GM18868 (cell line): ENCODE measurements around the gene ZFP92.

Source experiments
- ATAC-seq: cut with Tn5 transposase; IDR thresholded peaks from one replicate; pipeline ENCODE4 v1.9.1; 2021; ENCODE audit warnings: mild to moderate bottlenecking, moderate library complexity; ENCODE audit not compliant: unreplicated experiment

The ZFP92 gene, protein sequence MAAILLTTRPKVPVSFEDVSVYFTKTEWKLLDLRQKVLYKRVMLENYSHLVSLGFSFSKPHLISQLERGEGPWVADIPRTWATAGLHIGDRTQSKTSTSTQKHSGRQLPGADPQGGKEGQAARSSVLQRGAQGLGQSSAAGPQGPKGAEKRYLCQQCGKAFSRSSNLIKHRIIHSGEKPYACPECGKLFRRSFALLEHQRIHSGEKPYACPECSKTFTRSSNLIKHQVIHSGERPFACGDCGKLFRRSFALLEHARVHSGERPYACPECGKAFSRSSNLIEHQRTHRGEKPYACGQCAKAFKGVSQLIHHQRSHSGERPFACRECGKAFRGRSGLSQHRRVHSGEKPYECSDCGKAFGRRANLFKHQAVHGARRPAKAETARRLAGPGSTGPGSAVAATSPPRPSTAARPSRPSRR

GRCh38 chrX:153411255-153411987, at the start of gene ZFP92:
Gene ZFP92, plus strand, starts transcription at chrX:153411472. Its CDS starts 6,851 bp downstream, at chrX:153418323.
- peak; percentile 78 for ATAC-seq

- ATAC-seq, result no peak
Observed at GRCh38 chrX:153361781-153362397, 49.4 kb upstream of the ZFP92 start.

DNA sequence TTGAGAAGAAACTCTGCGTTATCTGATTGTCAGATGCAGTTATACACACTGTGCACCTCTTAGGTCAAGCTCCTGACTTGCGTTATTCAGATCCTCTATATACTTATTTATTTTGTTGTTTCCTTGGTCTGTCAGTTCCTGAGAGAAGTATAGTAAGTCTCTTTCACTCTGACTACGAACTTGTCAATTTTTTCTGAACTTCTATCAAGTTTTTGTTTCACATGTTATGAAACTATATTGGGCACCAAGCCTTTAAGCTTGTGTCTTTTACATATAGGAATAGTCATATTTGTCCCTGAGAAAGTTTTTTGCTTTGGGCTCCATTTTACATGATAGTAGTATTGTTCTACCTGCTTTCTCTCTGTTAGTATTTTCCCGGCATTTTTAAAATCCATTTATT, 45.6 kb upstream of the ZFP92 start:
- ATAC-seq, result no peak

- no peak for ATAC-seq
Observed at GRCh38 chrX:153366119-153366518, 45.2 kb upstream of the ZFP92 start.

DNA sequence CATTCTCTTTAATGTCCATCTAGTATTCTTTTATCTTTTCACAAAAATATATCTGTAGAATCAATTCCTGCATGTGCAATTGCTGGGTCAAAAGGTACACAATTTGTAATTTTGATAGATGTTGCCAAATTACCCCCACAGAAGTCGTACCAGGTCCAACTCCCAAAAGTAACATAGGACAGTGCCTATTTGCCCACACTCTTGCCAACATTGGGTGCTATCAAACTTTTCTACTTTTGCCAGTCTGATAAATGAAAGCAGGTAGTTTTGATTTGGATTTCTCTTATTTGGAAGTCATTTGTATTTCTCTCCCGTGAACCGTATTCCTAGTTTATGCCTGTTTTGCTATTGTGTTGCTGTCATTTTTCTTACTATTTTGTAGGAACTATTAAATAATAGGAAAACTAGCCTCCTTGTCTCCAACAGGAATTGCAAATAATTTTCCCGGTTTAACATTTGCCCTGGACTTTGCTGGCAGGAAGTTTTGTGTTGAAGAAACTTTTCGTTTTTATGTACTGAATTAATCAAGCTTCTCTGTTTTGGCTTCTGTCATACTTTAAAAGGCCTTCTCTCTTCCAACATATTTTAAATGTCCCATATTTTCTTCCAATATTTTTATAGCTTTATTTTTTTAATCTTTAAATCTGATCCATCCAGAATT, 44.3 kb upstream of the ZFP92 start:
- no peak for ATAC-seq

- no peak for ATAC-seq
Observed at GRCh38 chrX:153370293-153371055, 40.8 kb upstream of the ZFP92 start.

- ATAC-seq, result no peak
Observed at GRCh38 chrX:153371256-153371655, 40.0 kb upstream of the ZFP92 start.

DNA sequence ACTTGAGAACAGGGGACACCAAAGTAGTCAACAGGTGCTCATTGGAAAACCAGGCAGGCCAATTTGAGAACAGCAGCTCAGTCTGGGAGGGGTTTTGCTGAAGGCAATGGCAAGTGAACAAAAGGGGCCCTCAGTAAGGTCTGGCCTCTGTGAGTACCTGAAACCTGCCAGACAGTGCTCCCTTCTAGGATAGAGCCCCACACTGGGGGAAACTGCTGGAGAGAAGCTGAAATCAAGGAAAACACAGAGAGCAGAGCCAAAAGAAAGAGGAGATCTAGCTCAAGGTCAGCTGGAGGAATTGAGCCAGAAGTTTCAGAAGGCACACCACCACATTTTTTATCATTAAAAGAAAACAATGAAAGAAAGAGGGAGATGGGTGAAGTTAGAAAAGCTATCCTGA, 38.3 kb upstream of the ZFP92 start:
- no peak for ATAC-seq

DNA sequence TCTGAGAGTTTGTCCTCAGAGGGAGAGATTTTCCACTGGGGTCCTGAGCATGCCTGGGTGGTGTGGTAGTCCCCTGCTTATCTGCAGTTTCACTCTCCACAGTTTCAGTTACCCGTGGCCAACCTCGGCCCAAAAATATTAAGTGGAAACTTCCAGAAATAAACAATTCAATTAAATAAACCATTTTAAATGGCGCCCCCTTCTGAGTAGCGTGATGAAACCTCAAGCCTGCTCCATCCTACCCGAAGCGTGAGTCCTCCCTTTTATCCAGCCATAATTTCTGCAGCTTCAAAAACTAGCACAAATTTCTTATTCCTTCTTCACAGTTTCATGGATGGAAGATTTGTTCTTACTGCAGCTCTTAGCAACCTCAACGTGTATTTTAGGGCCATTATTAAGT, 36.8 kb upstream of the ZFP92 start:
- ATAC-seq, result no peak

DNA sequence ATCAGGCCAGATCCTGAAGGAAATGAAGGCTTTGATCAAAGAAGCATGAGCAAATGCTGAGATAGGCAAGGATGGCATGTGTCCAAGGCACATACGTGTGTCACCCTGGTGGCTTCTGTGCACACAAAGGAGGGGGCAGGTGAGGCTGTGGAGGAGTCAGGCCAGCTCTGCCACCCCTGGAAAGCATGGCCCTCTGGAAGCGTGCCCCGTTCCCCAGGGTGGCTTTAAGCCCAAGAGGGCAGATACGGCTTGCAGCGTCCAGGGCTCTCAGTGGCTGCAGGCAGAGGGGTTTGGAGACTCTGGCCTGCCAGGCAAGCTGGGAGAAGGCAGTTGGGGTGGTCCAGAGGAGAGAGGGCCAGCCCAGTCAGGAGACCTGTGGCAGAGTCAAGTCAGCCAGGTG, 35.7 kb upstream of the ZFP92 start:
- ATAC-seq, result no peak

DNA sequence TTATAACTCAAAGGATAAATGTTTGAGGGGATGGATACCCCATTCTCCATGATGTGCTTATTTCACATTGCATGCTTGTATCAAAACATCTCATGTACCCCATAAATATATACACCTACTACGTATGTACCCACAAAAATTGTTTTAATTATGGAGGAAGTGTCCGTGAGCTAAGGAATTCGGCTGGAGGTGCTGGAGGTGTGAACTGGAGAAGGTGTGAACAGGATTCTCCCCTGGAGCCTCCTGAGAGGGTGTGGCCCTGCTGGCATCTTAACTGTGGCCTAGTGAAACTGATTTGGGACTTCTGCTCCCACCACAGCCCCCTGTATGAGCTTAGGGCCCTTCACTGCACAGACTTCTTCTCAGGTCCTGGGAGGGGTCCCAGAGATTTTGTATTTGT, 33.5 kb upstream of the ZFP92 start:
- no peak for ATAC-seq

DNA sequence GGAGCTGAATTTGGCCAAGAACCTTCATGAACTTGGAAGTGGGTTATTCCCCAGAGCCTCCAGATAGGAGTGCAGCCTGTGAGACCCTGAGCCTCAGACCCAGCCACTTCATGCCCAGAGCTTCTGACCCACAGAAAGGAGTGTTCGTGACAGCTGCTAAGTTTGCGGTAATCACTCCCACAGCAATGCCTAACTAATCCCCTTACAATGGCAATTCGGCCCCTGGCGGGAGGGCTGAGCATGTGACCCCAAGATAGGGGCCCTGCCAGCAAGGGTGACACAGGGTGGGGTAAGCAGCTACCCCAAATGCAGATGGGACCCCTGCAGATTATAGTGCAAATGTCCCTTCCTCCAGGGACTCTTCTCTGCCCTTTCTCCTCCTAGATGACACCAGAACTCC, 32.7 kb upstream of the ZFP92 start:
- ATAC-seq, result no peak

DNA sequence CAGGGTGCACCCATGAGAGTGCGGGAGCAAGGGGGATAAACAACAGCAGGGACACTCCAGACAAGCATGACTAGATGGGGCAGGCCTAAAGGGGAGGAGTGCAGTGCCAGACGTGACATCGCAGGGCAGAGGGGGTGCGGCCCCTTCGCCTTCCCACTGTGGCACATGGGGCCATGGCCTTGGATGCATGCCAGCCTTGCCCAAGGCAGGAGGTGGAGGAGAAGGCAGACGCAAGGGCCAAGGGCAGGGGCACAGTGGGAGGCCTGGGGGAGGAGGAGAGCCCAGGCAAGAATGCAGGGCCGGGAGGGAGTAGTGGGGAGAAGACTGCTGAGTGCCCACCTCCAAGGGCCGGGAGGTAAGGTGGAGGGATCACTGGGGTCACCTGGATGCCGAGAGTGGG, 31.8 kb upstream of the ZFP92 start:
- ATAC-seq, result no peak

GRCh38 chrX:153379971-153380581, 31.2 kb upstream of the ZFP92 start:
- ATAC-seq, result no peak

- ATAC-seq, result no peak
Observed at GRCh38 chrX:153380691-153381090, 30.6 kb upstream of the ZFP92 start.

- ATAC-seq, result no peak
Observed at GRCh38 chrX:153381684-153382532, 29.4 kb upstream of the ZFP92 start.

DNA sequence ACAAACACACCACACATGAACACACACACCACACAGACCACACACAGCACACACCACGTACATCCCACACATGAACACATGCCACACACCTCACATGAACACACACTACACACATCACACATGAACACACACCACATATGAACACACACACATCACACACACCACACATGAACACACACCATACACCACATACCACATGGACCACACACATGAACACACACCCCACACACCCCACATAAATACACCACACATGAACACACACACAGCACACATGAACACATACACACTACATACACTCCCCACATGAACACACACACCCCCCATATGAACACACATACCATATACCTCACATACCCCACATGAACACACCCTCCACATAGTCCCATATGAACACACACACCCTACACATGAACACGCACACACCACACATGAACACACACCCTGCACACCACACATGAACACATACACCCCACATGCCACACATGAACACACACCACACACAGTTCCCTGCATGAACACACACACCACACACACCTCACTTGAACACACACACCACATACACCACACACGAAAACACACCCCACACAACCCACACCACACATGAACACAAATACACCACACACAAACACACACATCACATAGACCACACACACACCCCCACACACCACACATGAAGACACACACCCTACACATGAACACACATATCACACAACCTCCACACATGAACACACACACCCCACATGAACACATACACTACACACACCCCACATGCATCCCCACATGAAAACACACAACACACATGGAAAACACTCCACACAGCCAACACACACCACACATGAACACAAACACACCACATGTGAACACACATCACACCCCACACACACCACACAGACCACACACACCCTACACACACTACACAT, 28.4 kb upstream of the ZFP92 start:
- no peak for ATAC-seq

DNA sequence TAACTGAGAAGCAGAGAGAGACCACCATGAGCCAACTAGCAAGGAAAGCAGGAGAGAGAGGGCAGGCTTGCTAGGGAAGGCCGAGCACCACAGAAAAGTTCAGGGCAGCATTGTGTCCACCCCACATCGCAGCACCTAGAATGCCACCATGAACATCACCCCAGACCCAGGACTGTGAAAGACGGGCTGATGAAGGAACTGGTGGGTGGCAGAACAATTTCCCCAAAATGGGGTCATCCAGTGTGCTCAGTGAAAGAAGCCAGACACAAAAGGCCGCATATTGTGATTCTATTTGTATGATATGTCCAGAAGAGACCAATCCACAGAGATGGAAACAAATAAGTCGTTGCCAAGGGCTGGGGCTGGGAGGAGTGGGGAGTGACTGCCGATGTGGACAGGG, 26.9 kb upstream of the ZFP92 start:
- ATAC-seq, result no peak
